GM19372 (cell line): ENCODE data around the gene ATRNL1.
"Not testable (repeated sequence)": the region's sequence is repeated elsewhere in the genome, so short reads cannot be mapped to it uniquely, and the experiment has no call there.

Experiments used
- ATAC-seq: cut with Tn5 transposase; IDR thresholded peaks from one replicate; pipeline ENCODE4 v1.9.1; 2021; ENCODE audit warnings: mild to moderate bottlenecking, low read depth, moderate library complexity; ENCODE audit not compliant: unreplicated experiment

ATRNL1 gene

DNA sequence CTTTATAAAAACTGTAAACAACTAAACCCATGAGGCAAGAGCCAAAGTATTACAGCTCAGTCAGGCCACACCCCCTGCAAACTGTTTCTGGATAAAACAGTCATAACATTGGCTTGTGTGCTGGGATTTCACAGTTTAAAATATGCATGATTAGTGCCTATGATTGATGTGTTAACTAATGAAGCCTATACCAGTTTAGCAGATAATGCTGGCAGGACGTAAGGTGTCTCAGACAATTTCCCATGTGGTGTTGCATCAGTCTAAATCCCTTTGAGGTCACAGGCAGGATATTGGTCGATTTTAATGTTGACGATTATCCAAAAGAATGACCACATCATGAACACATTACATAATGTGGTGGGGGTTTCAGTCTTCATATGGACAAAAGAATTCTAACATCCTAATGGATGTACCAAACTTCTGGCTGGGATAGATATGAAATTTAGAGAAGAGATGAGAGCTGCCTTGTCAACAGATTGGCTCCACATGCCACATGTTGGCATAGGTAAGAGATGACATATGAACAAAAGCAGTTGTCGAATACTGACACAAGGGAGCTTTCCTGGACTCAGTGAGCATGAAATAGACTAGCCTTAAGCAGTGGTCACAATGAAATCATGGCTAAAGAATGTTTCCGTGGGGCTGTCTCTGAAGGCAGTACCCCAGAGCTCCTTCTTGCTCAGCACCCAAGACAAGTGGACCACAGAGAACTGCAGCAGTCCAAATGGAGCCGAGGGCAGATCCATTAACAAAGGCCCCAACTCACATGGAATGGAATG is 734.3 kb downstream of the ATRNL1 start:
- no peak for ATAC-seq

DNA sequence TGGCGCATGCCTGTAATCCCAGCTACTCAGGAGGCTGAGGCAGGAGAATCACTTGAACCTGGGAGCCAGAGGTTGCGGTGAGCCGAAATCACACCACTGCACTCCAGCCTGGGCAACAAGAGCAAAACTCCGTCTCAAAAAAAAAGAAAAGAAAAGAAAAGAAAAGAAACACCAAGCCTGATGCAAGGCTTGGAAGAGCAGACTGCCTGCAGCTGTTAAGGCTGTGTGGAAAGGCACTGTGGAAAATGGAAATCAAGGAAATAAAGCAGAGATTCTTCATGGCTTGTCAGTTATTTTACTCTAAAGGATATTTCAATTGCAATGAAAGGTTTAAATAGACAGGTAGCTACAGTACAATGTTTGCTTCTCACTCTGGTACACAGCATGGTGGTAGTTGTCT is 735.0 kb downstream of the ATRNL1 start:
- not testable (repeated sequence) for ATAC-seq

DNA sequence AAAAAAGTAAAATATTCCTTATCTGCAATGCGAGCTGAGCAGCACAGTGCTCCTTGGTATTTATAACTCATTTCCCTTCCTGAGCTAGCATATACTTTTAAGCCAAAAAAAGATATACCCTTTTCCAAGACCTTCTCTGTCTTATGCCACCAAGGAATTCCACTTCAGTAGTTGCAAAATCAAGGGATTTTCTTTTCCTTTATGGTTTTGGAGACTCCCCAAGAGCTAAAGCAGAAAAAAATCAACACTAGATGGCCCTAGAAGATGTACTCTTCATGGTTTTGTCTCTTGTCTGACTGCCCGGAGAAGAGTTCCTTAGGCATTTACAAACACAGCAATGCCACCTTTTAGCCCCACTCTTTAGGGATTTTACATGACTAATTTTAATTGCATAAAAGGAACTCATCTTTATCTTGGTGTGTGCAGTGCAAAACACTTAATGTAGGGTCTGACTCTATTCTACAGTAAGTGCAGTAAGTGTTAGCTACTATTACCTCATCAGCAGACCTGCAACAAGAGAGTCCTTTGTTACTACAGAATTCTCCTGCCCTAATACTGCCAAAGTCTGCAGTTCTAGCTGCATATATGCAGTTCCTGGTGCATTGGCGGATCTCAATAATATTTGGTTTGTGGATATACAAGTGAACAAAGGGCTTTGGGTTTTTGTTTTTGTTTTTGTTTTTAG is 736.5 kb downstream of the ATRNL1 start:
- ATAC-seq, result no peak

DNA sequence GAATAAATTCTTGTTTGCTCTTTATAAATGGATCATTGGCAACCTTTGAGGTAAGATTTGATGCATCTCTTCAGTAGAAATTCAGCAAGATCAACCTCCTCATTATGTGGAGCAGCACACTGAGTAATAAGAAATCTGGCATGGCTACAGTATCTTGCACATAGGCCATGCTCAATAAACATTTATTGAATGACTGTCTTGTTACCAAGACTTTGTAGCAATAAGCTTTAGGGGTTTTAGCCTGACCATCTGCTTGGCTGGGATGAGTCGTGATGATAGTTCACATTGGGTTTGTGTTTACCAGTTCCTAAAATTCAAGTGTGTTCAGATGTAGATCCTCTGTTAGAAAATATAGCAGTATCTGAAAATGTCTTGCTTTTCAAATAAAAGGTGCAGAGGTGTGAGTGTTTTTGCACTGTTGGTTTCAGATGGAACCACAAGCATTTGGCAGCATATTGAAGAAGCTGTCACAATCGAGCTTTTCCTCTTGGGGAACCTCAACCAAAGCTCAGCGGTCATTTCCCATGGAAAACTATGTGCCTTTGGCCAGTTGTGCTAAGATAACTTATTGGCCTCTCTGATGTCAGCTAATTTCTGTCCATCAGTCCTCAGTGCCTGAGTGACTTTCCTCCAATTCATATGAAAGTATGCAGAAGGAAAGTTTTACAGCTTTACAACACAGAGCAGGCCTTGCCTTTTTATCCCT is 737.3 kb downstream of the ATRNL1 start:
- no peak for ATAC-seq

DNA sequence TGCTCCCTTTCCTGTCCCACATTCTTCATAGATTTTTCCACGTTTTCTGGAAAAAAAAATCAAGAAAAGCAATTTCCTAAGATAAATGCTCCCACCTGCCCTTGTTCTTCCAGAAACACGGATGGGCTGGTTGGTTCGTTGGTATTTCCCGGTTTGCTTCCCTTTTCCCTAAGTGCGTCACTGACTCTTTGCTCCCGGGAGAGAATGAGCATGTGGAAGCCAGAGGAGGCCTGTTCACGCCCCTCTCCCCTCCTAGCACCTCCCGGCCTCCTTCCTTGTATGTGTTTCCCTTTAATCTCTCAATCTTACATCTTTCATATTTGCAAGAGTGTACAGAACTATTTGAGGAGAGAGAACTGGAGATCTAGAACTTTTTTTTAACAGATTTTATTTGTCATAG is 737.9 kb downstream of the ATRNL1 start:
- ATAC-seq, result no peak

GRCh38 chr10:115833119-115833518 is 740.0 kb downstream of the ATRNL1 start:
- no peak for ATAC-seq

DNA sequence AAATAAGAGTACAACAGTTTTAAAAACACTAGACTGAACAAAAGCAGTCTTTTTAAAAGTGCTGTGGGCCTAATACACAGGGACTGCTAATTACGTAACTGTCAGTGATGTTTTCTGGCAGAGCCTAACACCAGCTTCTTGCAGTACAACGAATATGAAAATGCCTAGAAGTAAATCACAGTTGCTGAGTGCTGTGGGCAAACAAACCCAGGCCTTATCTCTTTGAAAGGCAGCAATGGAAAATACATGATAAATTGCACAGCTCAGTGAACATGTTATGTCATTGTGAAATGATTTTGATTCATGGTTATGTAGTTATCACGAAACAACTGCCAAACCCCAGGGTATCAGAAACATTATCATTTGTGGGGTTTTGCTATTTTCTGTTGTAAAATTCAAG is 751.4 kb downstream of the ATRNL1 start:
- ATAC-seq, result no peak

DNA sequence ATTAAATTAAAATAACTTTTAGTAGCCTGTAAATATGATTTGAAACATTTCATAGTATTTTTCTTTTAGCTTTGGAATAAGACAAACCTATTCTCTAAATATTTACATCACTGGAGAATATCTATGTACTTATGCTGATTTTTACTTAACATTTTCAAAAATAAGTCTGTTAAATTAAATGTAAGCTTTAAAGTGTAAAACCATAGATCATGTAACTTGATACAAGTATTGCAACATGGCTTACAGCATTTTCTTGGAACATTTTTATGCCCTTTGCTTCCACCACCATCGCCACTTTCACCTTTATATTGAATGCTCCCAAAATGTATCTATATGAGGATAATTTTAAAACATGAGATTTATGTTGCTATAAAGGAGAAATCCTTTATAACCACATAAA is 752.8 kb downstream of the ATRNL1 start:
- ATAC-seq, result no peak

DNA sequence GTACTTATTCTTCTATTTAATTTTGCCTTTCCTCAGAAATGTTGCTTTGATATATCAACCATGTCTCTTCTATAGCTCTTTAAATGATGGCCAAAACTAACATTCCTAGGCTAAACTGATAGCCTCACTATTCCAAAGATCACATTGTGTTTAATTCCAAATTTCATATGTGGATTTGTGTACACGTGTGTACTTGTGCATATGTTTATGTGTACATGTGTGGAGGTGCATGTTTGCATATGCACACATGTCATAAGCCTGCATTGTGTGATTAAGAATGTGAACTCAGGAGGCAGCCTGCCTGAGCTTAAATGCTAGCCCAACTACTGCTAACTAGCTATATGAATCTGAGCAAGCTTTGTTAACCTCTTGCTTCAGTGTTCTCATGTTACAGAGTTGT is 753.4 kb downstream of the ATRNL1 start:
- no peak for ATAC-seq

GRCh38 chr10:115849197-115849596 is 756.0 kb downstream of the ATRNL1 start:
- no peak for ATAC-seq

- no peak for ATAC-seq
Observed at GRCh38 chr10:115850666-115851065, 757.5 kb downstream of the ATRNL1 start.

DNA sequence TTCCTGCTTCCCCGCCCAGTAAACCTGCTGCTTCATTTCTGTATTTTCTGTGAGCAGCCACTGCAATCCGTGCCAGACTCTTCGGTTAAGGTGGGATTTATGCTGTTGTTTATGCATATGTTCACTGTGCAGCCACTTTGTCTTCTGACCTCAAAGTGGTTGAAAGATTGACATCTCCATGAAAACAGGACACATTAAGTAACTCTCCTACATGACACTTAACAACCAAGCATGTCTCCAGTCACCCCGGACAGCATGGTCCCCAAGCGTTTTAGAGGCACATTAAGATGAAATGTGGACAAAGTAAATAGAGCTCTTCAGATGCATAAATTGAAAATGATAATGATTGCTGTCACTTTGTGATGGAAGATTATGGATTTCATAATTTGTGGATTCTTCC is 758.5 kb downstream of the ATRNL1 start:
- no peak for ATAC-seq

DNA sequence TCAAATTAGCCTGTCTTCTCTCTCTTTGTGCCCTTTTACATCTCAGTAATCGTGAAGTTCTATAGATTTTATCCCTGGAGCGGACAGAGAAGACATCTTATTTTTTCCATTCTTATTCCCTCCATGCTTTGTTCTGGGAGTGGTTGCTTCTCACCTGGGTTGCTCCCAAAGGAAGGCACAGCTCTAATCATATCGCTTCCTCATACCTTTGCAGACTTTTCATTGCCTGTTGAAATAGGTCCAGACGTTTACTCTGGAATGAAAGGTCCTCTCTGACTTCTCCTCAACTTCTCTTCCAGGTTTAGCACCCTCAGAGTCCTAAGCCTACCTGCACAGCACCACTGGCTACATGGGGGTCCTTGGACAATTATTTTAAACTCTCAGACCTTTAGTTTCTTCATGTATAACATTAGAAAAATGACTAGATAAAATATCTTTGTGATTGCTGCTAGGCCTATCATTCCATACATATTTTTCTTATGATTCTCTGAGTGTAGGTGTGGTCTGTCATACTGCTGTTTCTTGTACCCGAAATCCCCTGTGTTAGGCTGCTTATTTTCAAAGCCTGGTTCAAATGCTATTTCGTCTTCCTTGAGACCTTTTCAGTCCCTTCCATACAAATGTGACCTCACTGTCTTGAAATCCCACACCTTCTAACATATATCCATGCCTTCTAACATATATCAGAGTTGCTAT is 761.7 kb downstream of the ATRNL1 start:
- ATAC-seq, result no peak

- no peak for ATAC-seq
Observed at GRCh38 chr10:115856580-115856979, 763.4 kb downstream of the ATRNL1 start.

GRCh38 chr10:115857856-115858255 is 764.7 kb downstream of the ATRNL1 start:
- no peak for ATAC-seq

- no peak for ATAC-seq
Observed at GRCh38 chr10:115860182-115861107, 767.3 kb downstream of the ATRNL1 start.

GRCh38 chr10:115861455-115861854 is 768.3 kb downstream of the ATRNL1 start:
- no peak for ATAC-seq

DNA sequence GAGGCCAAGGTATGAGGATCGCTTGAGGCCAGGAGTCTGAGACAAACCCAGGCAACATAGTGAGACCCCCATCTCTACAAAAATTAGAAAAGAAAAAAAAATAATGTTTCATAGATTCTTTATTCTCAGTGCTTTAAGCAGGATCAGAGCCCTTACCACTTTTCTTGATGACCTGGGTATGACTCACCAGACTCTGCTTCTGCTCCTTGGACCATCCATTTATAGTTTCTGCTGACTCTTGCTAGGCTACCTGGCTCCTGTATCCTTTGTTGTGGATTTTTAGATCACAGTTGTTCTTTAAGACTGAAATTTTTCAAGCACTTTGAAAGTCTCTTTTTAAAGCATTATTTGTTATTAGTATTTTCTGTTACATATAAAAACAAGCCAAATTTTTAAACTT is 768.7 kb downstream of the ATRNL1 start:
- no peak for ATAC-seq

- no peak for ATAC-seq
Observed at GRCh38 chr10:115866174-115866573, 773.0 kb downstream of the ATRNL1 start.

- ATAC-seq, result no peak
Observed at GRCh38 chr10:115866691-115867090, 773.5 kb downstream of the ATRNL1 start.
